HG03575 (cell line): ENCODE measurements around the gene C12orf43.

Experiments
- ATAC-seq: cut with Tn5 transposase; IDR thresholded peaks from one replicate; pipeline ENCODE4 v1.9.1; 2021; ENCODE audit not compliant: unreplicated experiment, insufficient number of reproducible peaks, low FRiP score; ENCODE audit errors: extremely low read depth

C12orf43 gene

DNA sequence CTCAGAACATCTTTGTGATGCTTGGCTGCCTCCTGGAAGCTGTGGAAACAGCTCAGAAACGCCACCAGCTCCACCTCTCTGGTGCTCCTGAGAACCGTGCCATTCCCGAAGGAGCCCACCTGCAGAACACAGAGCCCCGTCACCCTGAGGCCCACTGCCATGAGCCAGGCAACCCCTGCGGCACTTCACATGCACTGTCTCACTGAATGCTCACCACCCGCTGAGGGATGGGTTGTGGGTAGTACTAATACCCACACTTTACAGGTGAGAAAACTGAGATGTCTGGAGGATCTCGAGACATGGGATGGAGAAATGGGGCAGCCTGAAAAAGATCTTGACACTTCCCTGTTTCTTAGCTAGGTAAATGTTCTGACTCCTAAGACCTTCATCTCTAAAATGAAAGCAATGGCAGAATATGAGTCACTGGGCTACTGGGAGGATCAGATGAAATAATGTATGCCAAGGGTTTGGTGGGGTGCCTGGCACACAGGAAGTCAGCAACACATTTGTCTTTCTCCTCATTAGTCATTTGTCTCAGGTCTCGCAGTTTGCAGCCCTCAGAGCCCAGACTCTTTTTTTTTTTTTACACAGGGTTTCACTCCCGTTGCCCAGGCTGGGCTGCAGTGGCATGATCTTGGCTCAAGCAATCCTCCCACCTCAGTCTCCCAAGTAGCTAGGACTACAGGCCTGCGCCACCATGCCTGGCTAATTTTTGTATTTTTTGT lies 17.5 kb upstream of the C12orf43 start:
- no peak for ATAC-seq

DNA sequence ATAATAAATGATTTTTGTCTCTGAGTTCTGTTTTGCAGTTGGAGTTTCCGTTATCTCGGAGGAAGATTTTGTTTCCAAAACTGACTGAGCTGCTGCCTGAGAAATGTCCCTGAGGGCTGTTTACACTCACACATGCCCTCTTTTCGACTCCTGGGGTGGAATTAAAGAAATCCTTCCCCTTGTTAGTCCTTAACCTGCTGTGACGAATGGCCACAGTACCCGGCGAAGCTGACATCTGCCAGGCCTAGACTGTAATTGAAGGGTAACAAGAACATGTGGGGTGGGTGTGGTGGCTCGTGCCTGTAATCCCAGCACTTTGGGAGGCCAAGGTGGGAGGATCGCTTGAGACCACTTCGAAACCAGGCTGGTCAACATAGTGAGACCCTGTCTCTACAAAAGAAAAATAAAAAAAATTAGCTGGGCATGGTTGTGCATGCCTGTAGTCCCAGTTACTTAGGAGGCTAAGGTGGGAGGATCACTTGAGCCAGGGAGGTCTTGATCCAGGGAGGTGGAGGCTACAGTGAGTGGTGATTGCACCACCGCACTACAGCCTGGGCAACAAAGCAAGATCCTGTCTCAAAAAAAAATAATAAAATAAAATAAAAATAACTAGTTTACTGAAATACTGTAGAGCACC lies 14.4 kb upstream of the C12orf43 start:
- no peak for ATAC-seq

DNA sequence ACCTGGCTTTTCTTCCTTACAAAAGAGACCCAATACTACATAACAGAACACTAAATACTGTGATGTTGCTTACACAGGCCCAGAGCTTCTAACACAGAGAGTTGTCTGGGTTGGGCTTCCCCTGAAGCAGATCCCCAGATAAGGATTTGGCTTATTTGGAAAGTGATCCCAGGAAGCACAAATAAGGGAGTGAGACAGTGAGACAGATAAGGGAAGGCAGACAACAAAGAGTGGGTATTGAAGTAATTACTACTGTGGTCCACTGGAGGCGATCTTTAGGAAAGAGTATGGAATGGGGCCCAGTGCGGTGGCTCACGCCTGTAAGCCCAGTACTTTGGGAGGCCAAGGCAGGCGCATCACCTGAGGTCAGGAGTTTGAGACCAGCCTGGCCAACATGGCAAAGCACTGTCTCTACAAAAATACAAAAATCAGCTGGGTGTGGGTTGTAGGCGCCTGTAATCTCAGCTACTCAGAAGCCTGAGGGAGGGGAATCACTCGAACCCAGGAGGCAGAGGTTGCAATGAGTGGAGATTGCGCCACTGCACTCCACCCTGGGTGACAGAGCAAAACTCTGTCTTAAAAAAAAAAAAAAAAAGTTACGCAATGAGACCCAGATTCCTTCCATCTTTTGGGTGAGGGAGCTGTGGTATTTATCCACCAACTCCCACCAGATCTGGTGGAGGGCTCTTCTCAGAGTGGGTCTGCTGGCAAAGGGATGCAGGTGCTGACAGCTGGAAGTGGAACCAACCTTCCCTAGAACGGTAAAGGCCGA lies 10.2 kb upstream of the C12orf43 start:
- ATAC-seq, result no peak

DNA sequence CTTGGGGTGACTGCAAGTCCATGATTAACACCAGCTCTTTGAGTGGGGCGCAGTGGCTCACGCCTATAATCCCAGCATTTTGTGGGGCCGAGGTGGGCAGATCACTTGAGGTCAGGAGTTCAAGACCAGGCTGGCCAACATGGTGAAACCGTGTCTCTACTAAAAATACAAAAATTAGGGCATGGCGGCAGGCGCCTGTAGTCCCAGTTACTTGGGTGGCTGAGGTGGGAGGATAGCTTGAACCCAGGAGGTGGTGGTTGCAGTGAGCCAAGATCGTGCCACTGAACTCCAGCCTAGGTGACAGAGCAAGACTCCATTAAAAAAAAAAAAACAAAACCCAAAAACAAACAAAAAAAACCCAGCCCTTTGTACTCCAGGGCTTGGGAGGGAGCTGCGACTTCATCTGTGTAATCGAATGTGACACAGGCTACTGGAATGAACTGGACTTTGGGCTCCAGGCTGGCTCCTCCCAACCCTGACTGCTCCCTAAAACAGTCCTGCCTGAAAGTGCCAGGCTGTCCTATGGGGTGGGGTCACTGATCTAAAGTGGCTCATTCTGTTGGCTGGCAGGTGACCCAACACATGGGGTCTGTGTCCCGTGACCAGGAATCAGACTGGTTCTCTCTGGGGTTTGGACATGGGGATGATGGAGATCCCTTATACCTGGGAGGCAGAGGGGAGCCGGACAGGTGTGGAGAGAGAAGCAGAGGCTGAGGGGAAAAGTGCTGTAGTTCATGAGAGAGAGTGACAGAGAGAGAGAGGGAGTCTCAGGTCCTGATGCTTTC lies 9.3 kb upstream of the C12orf43 start:
- no peak for ATAC-seq

DNA sequence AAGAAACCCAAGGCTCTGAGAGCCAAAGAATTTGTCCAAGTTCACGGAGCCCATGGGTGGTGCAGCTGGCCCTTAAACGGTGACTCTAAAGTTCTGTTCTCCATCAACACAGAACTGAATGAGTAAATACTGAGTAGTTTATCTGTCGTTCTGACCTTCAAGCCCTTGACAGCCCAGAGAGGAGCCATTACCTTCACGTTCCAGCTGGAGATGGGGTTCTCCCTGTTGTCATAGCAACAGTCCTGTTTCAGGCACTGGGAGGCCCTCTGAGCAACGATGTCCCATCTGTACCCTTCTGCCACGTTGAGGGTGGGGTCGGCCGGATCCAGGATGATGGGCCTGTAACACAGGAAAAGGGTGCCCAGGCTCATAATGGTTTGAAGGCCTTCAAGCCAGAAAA lies 7.5 kb upstream of the C12orf43 start:
- no peak for ATAC-seq

DNA sequence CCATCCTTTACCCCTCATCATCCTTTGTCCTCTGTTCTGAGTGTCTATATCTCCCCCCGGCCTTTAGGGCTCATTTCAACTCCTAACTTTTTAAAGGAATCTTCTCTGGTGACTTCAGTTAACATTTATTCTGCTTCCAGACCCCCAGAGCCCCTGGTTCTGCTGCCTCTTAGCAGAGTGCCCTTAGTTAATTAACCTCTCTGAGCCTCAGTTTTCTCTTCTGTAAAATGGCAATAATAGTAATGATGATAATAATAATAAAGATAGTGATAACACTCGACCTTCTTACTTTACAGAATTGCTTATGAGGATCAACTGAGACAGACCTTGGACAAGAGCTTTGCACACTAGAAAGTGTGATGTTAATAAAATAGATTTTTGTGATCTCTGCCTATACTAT lies 6.4 kb upstream of the C12orf43 start:
- ATAC-seq, result no peak

DNA sequence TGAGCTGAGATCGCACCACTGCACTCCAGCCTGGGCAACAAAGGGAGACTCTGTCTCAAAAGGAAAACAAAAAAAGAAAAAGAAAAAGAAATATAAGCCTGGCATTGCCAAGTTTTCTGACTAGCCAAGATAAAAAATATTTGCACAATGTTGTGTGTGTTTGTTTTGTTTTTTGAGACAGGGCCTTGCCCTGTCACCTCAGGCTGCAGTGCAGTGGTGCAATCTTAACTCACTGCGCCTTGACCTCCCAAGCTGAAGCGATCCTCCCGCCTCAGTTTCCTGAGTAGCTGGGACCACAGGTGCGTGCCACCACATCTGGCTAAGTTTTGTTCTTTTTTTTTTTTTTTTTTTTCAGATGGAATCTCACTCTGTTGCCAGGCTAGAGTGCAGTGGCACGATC lies 5.5 kb upstream of the C12orf43 start:
- ATAC-seq, result no peak

DNA sequence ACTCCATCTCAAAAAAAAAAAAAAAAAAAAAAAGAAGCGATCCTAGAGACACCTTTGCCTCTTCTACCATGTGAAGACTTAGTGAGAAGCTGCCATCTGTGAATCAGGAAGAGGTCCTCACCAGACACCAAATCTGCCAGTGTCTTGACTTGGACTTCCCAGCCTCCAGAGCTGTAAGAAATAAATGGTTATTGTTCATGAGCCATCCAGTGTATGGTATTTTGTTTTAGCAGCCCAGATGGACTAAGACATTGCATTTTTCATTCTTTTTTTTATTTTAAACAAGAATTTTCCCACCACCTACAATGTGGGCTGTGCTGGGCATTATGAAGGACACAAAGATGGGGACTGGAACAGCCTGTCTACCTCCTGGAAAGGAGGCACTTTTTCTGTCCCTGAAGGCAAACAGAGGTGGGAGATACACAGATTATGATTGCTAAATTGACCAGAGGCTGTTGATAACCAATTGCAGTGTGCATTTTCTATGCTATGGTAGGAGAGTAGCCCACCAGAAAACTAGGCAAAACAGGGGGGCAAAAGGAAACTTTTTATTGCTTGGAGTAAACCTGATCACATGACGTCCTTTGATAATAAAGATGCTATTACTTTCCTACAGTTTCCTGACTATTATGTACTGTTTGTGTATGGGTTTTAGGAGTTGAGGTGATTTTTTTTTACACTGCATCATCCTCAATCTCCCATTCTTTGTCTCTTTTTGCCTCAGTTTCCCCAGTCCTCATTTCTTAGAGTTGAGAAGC lies 2.8 kb upstream of the C12orf43 start:
- ATAC-seq, result no peak

DNA sequence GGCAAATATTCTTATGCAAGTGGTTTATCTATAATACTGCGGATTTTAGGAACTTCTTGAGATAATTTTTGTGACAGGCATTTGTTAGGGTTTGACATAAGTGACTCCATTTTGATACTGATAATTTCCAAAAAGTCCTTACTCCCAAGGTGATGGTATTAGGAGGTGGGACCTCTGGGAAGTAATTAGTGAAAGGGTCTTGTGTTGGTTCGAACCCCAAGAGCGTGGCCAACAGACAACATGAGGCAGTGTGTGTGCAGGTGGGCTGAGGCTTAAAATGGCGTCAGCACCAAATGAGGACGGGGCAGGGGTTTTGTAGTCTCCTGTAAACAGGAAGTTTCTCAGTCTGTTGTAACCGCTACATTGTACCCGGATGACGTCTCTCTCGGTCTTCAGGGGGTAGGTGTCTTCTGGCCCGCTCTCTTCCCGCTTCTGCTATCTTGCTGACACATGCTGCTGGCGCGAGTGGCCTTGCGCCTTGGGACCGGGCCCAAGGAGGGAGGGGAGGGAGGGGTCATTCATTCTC lies 1.7 kb upstream of the C12orf43 start:
- ATAC-seq, result no peak

DNA sequence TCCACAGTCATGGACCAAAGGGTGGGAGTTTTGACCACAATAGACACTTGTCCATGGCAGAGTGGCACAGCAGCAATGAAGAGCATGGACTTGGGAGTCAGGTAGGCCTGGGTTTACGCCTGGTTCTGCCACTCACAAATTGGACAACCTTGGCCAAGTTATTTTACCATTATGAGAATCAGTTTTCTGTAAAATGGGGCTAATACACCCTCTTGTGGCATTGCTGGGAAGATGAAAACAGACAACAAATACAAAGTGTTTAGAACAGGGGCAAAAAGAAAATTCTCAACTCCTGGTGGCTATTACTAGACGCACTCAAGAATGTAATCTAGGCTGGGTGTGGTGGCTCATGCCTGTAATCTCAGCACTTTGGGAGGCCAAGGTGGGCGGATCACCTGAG lies 2.6 kb downstream of the C12orf43 start:
- no peak for ATAC-seq

DNA sequence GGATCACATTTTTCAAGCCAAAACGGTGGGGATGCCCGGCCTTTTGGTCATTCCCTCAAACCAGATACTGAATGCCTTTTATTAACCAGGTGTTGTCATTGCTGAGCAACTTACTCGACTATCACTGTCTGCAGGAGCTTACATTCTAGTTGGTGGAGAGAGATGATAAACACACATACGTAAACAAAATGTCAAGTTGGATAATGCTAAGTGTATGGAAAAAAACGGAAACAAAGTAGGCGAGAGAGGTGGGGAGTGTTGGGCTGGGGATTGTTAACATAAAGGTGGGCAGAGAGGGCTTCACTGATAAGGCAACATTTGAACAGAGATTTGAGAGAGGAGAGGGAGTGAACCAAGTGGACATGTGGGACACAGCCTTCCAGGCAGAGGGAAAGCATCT lies 4.5 kb downstream of the C12orf43 start:
- ATAC-seq, result no peak

DNA sequence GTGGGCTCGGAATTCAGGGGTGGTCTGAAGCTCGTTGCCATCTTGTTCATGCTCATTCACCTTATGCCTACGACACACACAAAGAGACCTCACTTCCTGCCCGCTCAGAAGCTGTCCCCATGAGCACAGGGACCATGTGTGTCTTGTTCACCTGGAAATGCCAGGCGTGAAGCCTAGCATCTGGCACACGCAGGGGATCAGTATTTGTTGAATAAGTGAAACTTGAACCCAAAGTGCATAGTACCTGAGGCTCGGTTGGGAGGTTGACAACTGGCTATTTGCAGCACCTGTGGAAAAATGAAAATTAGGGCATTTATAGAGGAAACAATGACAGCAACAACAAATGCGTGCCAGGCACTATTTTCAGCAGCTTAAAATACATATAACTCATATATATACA lies 5.4 kb downstream of the C12orf43 start:
- no peak for ATAC-seq

DNA sequence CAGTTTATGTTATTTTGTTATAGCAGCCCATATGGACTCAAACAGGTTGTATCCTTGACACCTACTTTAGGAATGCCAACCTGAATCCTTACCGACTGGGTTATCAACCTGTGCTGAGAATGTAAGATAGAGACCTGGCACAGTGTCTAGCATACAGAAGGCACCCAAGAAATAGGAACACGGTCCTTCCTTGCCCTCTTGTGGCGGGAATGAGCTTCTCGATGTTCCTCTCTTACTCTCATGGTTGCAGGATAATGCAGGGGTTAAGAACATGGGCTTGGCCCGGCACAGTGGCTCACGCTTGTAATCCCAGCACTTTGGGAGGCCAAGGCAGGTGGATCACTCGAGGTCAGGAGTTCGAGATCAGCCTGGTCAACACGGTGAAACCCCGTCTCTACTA lies 6.5 kb downstream of the C12orf43 start:
- ATAC-seq, result no peak

DNA sequence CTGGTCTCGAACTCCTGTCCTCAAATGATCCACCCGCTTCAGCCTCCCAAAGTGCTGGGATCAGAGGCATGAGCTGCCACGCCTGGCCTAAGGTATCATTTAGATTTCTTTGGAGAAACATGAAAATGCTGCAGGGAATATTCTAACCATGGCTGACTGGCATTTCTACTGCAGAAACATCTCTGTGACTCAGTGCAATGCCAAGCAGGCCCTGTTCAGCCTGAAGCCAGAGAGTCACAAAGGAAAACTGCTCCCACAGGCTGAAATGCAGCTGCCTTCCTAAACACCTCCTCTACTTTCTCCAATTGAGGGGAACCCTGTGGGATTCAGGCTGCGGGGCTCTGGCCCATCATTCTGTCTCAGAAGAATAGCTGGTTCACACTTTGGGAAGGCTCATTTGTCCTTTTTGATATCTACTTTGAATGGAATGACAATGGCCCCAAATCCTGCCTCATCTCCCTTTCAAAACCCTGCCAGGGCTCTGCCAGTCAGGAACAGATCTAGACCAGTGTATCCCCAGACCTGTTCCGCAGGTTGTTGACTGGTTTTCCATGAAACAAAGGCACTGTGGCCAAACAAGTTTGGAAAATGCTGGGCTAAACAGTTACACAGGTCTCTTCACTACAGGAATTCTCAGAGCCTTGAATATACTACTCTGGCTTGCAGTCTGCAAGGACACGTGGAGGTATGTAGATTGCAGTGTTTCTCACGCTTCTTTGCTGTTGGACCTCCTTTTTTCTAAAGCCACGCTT lies 7.8 kb downstream of the C12orf43 start:
- ATAC-seq, result no peak

DNA sequence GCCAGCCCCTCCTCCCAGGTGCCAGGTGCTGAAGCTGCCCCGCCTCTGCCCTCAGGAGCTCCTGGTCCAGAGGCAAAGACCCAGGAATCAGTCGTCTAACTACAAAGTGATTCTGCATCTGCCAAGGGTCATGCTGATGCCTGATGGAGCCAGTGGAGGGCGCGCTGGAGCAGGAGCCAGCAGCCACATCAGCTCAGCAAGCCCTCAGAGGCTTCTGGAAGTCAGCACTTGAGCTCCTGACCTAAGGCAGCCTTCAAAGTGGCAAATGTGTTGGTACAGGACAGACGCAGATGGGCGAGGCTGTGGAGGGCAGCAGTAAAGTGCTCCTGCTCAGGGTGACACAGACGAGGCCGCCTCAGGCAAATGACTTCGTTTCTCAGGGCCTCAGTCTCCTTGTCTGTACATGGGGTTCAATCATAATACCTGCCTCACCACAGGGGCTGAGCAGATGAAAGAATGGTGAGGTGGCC lies 10.9 kb downstream of the C12orf43 start:
- ATAC-seq, result no peak

DNA sequence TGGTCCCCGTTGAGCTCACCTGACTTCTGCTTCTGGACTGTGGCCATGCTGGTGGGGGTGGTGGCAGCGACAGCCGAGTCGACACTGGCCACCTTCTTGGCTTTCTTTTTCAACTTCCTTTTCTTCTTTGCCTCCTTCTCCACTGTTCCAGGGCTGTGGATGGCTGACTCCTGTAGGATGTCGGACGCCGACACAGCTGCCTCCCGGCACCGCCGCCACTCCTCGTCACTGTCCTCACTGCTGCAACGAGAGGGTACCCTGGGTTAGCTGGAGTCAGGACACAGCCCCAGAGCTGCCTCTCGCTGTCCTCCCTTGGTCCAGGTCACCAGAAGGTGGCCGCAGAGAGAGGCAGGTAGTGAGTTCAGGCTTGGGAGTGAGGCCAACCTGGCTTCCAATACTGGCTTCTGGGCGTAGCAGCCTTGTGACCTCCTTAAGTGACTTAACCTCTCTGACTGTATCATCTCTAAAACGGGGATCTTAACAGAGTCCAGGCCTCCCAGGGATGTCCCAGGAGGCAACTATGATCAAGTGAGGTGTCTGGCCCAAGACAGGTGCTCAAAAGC lies 12.0 kb downstream of the C12orf43 start:
- no peak for ATAC-seq

DNA sequence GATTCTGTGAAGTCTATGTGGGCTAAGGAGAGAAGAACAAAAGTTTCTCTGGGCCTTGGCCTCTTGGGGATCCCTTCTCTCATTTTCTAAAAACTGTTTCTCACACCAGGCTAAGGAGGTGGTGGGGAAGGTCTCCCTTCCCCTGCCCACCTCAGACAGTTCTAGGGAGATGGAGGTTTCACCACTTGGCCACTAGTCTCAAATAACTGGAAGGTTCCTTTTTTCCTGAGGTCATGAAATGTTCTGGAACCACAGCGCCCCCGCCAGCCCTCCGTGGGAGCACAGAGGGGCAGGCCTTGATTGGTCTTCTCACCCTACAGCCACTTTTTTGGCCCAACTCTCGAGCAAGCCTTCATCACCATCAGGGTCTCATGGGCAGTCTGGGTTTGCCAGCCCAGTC lies 12.6 kb downstream of the C12orf43 start:
- ATAC-seq, result no peak
